IMR-90 (cell line): Measurements from ENCODE around the gene TOMM20L.

ENCODE experiments used
- BHLHE40 ChIP-seq: fragments of 150-350 bp; IDR thresholded peaks from 2 replicates; pipeline ENCODE4 v1.6.1; 2016; ENCODE audit warnings: mild to moderate bottlenecking, low read depth, low read length
- MAFK ChIP-seq: IDR thresholded peaks from 2 replicates; pipeline ENCODE4 v1.6.1; 2012; ENCODE audit warnings: low read depth, low read length, improper control_type of control experiment
- MAZ ChIP-seq: IDR thresholded peaks from 2 replicates; pipeline ENCODE4 v1.6.1; 2012; ENCODE audit warnings: low read depth, mild to moderate bottlenecking, low read length, improper control_type of control experiment, moderate library complexity, borderline replicate concordance
- MXI1 ChIP-seq: IDR thresholded peaks from 2 replicates; pipeline ENCODE4 v1.6.1; 2012; ENCODE audit warnings: low read depth, mild to moderate bottlenecking, low read length, moderate library complexity, borderline replicate concordance
- NFE2L2 ChIP-seq: fragments of 150-350 bp; IDR thresholded peaks from 2 replicates; pipeline ENCODE4 v1.6.1; 2016; ENCODE audit warnings: low read depth, mild to moderate bottlenecking, low read length
- POLR2A ChIP-seq: IDR thresholded peaks from 2 replicates; pipeline ENCODE4 v1.6.1; 2012; ENCODE audit warnings: mild to moderate bottlenecking, low read depth, low read length
- RAD21 ChIP-seq: IDR thresholded peaks from 2 replicates; pipeline ENCODE4 v1.6.1; 2012; ENCODE audit warnings: low read length, improper control_type of control experiment
- RFX5 ChIP-seq: IDR thresholded peaks from 2 replicates; pipeline ENCODE4 v1.8.0; 2012; ENCODE audit warnings: low read depth, mild to moderate bottlenecking, low read length, moderate library complexity
- TF ChIP-seq, protein P1 (sequence below): conservative IDR thresholded peaks from 2 replicates; pipeline ENCODE4 v1.5.1; 2012; ENCODE audit warnings: mild to moderate bottlenecking, low read depth, low read length, improper control_type of control experiment
- TF ChIP-seq, protein P2 (sequence below): fragments of 150-350 bp; IDR thresholded peaks from 2 replicates; pipeline ENCODE4 v1.6.1; 2016; ENCODE audit warnings: low read depth, mild to moderate bottlenecking, low read length, moderate library complexity, borderline replicate concordance

DNA sequence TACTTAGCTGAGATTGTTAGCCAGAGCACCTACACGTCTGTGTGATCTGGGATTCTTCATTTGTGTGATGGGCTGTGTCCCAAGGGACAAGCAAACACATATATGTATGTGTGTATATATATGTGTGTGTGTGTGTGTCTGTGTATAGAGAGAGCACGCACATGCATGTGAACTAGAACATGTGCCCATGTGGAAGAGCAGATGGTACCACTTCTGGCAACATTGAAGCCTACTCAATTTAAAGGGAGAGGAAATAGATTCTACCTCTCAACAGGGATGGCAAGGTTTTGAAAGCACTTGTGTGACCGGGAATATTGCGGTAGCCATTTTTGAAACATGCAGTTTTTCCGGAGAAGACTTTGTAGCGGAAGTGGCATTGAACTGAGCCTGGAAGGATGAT is 1.4 kb downstream of the TOMM20L start:
- TF ChIP-seq, protein P1, sequence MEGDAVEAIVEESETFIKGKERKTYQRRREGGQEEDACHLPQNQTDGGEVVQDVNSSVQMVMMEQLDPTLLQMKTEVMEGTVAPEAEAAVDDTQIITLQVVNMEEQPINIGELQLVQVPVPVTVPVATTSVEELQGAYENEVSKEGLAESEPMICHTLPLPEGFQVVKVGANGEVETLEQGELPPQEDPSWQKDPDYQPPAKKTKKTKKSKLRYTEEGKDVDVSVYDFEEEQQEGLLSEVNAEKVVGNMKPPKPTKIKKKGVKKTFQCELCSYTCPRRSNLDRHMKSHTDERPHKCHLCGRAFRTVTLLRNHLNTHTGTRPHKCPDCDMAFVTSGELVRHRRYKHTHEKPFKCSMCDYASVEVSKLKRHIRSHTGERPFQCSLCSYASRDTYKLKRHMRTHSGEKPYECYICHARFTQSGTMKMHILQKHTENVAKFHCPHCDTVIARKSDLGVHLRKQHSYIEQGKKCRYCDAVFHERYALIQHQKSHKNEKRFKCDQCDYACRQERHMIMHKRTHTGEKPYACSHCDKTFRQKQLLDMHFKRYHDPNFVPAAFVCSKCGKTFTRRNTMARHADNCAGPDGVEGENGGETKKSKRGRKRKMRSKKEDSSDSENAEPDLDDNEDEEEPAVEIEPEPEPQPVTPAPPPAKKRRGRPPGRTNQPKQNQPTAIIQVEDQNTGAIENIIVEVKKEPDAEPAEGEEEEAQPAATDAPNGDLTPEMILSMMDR: no peak
- TF ChIP-seq MAZ (no peak), POLR2A (no peak), RAD21 (no peak), NFE2L2 (no peak), BHLHE40 (no peak), MXI1 (no peak), RFX5 (no peak), MAFK (no peak)
- TF ChIP-seq, protein P2, sequence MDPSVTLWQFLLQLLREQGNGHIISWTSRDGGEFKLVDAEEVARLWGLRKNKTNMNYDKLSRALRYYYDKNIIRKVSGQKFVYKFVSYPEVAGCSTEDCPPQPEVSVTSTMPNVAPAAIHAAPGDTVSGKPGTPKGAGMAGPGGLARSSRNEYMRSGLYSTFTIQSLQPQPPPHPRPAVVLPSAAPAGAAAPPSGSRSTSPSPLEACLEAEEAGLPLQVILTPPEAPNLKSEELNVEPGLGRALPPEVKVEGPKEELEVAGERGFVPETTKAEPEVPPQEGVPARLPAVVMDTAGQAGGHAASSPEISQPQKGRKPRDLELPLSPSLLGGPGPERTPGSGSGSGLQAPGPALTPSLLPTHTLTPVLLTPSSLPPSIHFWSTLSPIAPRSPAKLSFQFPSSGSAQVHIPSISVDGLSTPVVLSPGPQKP: no peak
